ENCODE data around the gene CDKAL1.

The CDKAL1 gene

GRCh38 chr6:21278375-21278745 lies 744.1 kb downstream of the CDKAL1 start:
- no peaks in the 10 kb centered on the region for H4K20me1 ChIP-seq (ENCODE audit: insufficient read depth, low read length)
- H2AFZ ChIP-seq (ENCODE audit: low read depth, low read length) = no peak overlapping the region
- no peak overlapping the region for H3K27ac ChIP-seq (ENCODE audit: low read length)
- H3K9me3 ChIP-seq (ENCODE audit: insufficient read depth, low read length, severe bottlenecking) = peaks cover 1% of the 10 kb centered on the region
- H3K79me2 ChIP-seq (ENCODE audit: insufficient read depth, low read length) = no peaks in the 10 kb centered on the region
- H3K9ac ChIP-seq (ENCODE audit: low read depth, low read length) = no peak overlapping the region
- no peak overlapping the region for H3K4me2 ChIP-seq (ENCODE audit: insufficient read depth, low read length)
- ATAC-seq (ENCODE audit: insufficient read depth, low read depth) (no peak), DNase-seq (no peak)
- H3K4me3 ChIP-seq (ENCODE audit: low read depth in 1 of 2, low read length in 2 of 2) = no peak overlapping the region
- TF ChIP-seq EZH2 (IDR thresholded peaks at IDR 0.05; ENCODE audit: borderline replicate concordance, low read depth, low read length, severe bottlenecking) = no peak
- TF ChIP-seq CTCF (IDR thresholded peaks at IDR 0.05; ENCODE audit: borderline replicate concordance, extremely low read depth, low read length, poor library complexity, severe bottlenecking) = no peak
- no peaks in the 10 kb centered on the region for H3K4me1 ChIP-seq (ENCODE audit: insufficient read depth, low read length)
- H3K27me3 ChIP-seq (ENCODE audit: insufficient read depth, low read length, poor library complexity) = no peaks in the 10 kb centered on the region
- H3K36me3 ChIP-seq (ENCODE audit: insufficient read depth, low read length) = no peaks in the 10 kb centered on the region

GRCh38 chr6:21279619-21280018 lies 745.4 kb downstream of the CDKAL1 start:
- Histone ChIP-seq H3K27me3 (ENCODE audit: insufficient read depth, low read length, poor library complexity) (no peaks in the 10 kb centered on the region), H2AFZ (ENCODE audit: low read depth, low read length) (no peak overlapping the region), H3K36me3 (ENCODE audit: insufficient read depth, low read length) (no peaks in the 10 kb centered on the region), H3K4me3 (ENCODE audit: low read depth in 1 of 2, low read length in 2 of 2) (no peak overlapping the region), H3K9me3 (ENCODE audit: insufficient read depth, low read length, severe bottlenecking) (no peaks in the 10 kb centered on the region), H3K4me2 (ENCODE audit: insufficient read depth, low read length) (no peak overlapping the region), H4K20me1 (ENCODE audit: insufficient read depth, low read length) (no peaks in the 10 kb centered on the region), H3K27ac (ENCODE audit: low read length) (no peak overlapping the region), H3K9ac (ENCODE audit: low read depth, low read length) (no peak overlapping the region), H3K79me2 (ENCODE audit: insufficient read depth, low read length) (no peaks in the 10 kb centered on the region), H3K4me1 (ENCODE audit: insufficient read depth, low read length) (no peaks in the 10 kb centered on the region)
- DNase-seq = no peak
- TF ChIP-seq CTCF (IDR thresholded peaks at IDR 0.05; ENCODE audit: borderline replicate concordance, extremely low read depth, low read length, poor library complexity, severe bottlenecking) (no peak), EZH2 (IDR thresholded peaks at IDR 0.05; ENCODE audit: borderline replicate concordance, low read depth, low read length, severe bottlenecking) (no peak)
- no peak for ATAC-seq (ENCODE audit: insufficient read depth, low read depth)

DNA sequence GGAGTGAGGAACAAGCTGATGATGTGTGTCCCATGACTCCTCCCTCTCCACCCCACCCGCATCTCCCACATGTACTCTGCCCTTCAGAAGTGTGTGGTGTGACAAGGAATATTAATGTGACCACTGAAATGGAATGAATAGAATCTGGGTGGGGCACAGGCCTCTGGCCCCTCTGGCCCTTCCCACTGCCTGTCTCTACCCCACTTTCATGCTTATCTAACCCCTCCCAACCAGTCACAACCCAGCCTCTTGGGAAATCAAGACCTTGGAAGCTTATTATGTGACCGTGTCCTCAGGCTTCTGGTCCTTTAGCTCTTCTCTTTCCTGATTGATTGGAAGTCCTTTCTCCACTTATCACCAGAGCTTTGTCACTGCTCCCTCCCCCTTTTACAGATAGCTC lies 747.1 kb downstream of the CDKAL1 start:
- Histone ChIP-seq H4K20me1 (ENCODE audit: insufficient read depth, low read length) (no peaks in the 10 kb centered on the region), H3K4me2 (ENCODE audit: insufficient read depth, low read length) (no peak overlapping the region), H2AFZ (ENCODE audit: low read depth, low read length) (no peak overlapping the region), H3K9ac (ENCODE audit: low read depth, low read length) (no peak overlapping the region), H3K4me3 (ENCODE audit: low read depth in 1 of 2, low read length in 2 of 2) (no peak overlapping the region), H3K79me2 (ENCODE audit: insufficient read depth, low read length) (no peaks in the 10 kb centered on the region), H3K27ac (ENCODE audit: low read length) (no peak overlapping the region), H3K9me3 (ENCODE audit: insufficient read depth, low read length, severe bottlenecking) (no peaks in the 10 kb centered on the region), H3K27me3 (ENCODE audit: insufficient read depth, low read length, poor library complexity) (no peaks in the 10 kb centered on the region), H3K4me1 (ENCODE audit: insufficient read depth, low read length) (no peaks in the 10 kb centered on the region), H3K36me3 (ENCODE audit: insufficient read depth, low read length) (no peaks in the 10 kb centered on the region)
- TF ChIP-seq EZH2 (IDR thresholded peaks at IDR 0.05; ENCODE audit: borderline replicate concordance, low read depth, low read length, severe bottlenecking) (no peak), CTCF (IDR thresholded peaks at IDR 0.05; ENCODE audit: borderline replicate concordance, extremely low read depth, low read length, poor library complexity, severe bottlenecking) (no peak)
- ATAC-seq (ENCODE audit: insufficient read depth, low read depth) (no peak), DNase-seq (no peak)

Data from DND-41 (cell line).